Esophagus squamous epithelium (tissue), 4 donors: ENCODE results near the gene FDXR.
"Not testable (repeated sequence)": the region's sequence is repeated elsewhere in the genome, so short reads cannot be mapped to it uniquely, and the experiment has no call there.

Experiments used
- POLR2A ChIP-seq, 4 donors: fragments of 450-650 bp; IDR thresholded peaks; one replicate each; pipeline ENCODE4 v1.6.1; 2017; ENCODE audit warnings: antibody characterized with exemption in 4 of 4, mild to moderate bottlenecking in 4 of 4, moderate library complexity in 3 of 4
- TF ChIP-seq, protein P1 (sequence below), 6 experiments: fragments of 450-650 bp in 4 of 6; fragments of 200-600 bp in 2 of 6; sonication (generic) in 2 of 6; IDR thresholded peaks; one replicate each; pipeline ENCODE4 v1.5.1; 2016 to 2019; ENCODE audit warnings: antibody characterized with exemption in 6 of 6, mild to moderate bottlenecking in 4 of 6, moderate library complexity in 4 of 6

DNA sequence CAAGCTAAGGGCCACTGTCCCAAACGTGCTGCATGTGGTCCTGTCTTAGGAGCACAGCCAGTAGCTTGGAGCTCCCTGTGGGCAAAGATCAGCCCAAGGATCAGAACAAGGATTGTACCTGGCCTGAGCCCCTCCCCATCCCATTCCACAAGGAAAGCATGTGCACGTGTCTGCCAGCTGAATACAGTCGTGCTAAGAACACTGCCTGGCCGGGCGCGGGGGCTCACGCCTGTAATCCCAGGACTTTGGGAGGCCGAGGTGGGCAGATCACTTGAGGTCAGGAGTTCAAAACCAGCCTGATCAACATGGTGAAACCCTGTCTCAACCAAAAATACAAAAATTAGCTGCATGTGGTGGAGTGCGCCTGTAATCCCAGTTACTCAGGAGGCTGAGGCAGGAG lies 2.8 kb downstream of the FDXR start:
- TF ChIP-seq, protein P1, sequence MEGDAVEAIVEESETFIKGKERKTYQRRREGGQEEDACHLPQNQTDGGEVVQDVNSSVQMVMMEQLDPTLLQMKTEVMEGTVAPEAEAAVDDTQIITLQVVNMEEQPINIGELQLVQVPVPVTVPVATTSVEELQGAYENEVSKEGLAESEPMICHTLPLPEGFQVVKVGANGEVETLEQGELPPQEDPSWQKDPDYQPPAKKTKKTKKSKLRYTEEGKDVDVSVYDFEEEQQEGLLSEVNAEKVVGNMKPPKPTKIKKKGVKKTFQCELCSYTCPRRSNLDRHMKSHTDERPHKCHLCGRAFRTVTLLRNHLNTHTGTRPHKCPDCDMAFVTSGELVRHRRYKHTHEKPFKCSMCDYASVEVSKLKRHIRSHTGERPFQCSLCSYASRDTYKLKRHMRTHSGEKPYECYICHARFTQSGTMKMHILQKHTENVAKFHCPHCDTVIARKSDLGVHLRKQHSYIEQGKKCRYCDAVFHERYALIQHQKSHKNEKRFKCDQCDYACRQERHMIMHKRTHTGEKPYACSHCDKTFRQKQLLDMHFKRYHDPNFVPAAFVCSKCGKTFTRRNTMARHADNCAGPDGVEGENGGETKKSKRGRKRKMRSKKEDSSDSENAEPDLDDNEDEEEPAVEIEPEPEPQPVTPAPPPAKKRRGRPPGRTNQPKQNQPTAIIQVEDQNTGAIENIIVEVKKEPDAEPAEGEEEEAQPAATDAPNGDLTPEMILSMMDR (IDR thresholded peaks at IDR 0.05) = not testable (repeated sequence)
- TF ChIP-seq POLR2A (IDR thresholded peaks at IDR 0.05) = not testable (repeated sequence)
